ENCODE data around the gene PTPRG.

GRCh38 chr3:61715886-61716527, 154.6 kb downstream of the PTPRG start:
- TF ChIP-seq POLR2A (IDR thresholded peaks at IDR 0.05; ENCODE audit: low read depth) (no peak), CTCF (IDR thresholded peaks at IDR 0.05) (no peak)

Measured in esophagus muscularis mucosa (tissue), 3 donors.